HCT116 (cell line): ENCODE measurements around the gene CALML6.

Source experiments
- CTCF ChIP-seq, 3 experiments: fragments of 200-600 bp in 1 of 3; sonication (generic) in 1 of 3; IDR thresholded peaks in 2 of 3; conservative IDR thresholded peaks in 1 of 3; 2 replicates each; pipeline ENCODE4 v1.5.1; 2012 to 2017; ENCODE audit warnings: low read depth in 2 of 3, low read length in 2 of 3, antibody characterized with exemption in 1 of 3, borderline replicate concordance in 1 of 3, control low read depth in 1 of 3, mild to moderate bottlenecking in 1 of 3, mixed read lengths in 1 of 3, mixed run types in 1 of 3, moderate library complexity in 1 of 3; ENCODE audit not compliant: insufficient read depth in 1 of 3
- EZH2 ChIP-seq: fragments of 200-600 bp; sonication (generic); IDR thresholded peaks from 2 replicates; pipeline ENCODE4 v1.6.1; 2017; ENCODE audit warnings: antibody characterized with exemption, mixed run types
- EZH2phosphoT487 ChIP-seq: fragments of 200-600 bp; IDR thresholded peaks from 2 replicates; pipeline ENCODE4 v1.6.1; 2018; ENCODE audit warnings: antibody characterized with exemption, borderline replicate concordance
- POLR2A ChIP-seq: IDR thresholded peaks from 2 replicates; pipeline ENCODE4 v1.7.0; 2011; ENCODE audit warnings: borderline replicate concordance; ENCODE audit not compliant: insufficient read depth, insufficient read length; ENCODE audit errors: extremely low read depth
- POLR2AphosphoS5 ChIP-seq: IDR thresholded peaks from 2 replicates; pipeline ENCODE4 v1.6.1; 2011; ENCODE audit warnings: mild to moderate bottlenecking, low read depth, low read length, moderate library complexity
- SP1 ChIP-seq: IDR thresholded peaks from 2 replicates; pipeline ENCODE4 v1.6.1; 2012; ENCODE audit warnings: low read depth
- YY1 ChIP-seq: IDR thresholded peaks from 2 replicates; pipeline ENCODE4 v1.6.1; 2011; ENCODE audit warnings: low read length, low read depth, moderate library complexity, mild to moderate bottlenecking; ENCODE audit not compliant: insufficient replicate concordance; ENCODE audit errors: extremely low read depth

DNA sequence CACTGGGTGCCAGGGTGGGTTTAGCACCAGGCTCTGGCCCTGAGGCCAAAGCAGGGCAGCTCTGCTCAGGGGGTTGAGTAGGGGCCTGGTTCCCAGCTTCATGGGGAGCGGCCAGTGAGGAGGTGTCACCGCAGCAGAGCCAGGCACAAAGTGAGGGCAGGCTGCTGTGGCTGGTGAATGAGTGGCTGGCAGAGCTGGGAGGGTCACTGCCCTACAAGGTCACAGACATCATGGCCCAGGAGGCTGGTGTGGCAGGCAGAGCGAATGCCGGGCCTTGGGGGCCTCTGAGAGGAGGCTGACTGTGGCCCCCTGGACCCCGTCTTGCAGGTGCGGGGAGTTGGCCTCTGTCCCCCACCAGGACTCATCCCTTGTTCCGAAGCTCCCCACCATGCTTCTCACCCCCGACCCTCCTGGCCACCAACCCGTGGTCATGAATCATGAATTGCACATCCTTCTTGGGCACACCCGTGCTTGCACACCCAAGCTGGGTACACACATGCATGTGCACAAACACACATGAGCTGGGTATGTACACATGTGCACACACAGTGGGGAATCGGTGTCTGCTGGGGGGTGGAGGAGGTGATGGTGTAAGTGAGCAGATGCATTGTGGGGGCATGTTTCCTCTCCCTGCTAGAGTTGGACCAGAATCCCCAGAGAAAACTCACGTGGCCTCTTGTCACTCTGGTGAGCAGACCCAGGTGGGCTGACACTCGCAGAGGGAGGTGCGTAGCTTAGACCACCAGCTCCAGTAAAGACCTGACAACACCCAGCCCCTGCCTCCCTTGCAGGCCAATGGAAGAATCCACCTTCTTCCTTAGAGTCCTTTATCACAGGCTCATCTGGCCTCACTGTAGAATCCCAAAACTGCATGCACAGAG, 19.4 kb upstream of the CALML6 start:
- TF ChIP-seq POLR2AphosphoS5 (no peak), CTCF (IDR thresholded peaks at IDR 0.05 in 2 of 3, conservative IDR thresholded peaks at IDR 0.05 in 1 of 3; ENCODE audit: borderline replicate concordance in 1 of 3, insufficient read depth in 1 of 3, low read depth in 2 of 3, low read length in 2 of 3) (no peak), EZH2phosphoT487 (no peak), EZH2 (no peak), SP1 (no peak), POLR2A (no peak), YY1 (no peak)
